ENCODE results near the gene CLIP3.

- TF ChIP-seq CTCF (IDR thresholded peaks at IDR 0.05; ENCODE audit: insufficient read depth, low read length) (no peak), POLR2AphosphoS5 (IDR thresholded peaks at IDR 0.05; ENCODE audit: low read depth) (peak; percentile 74; the same call in 1 of the 2 replicates)
Measured at GRCh38 chr19:35995048-35995993, 37.4 kb downstream of the CLIP3 start, which contains the start of gene SDHAF1.
